ENCODE data around the gene MGAT4A. TPM values are rescaled to one million over a fixed set of nuclear protein-coding genes. Genes with fewer than 3 reads are reported as not detected.

The MGAT4A gene
- total RNA-seq, 4 donors from 2014 or later = 4.2 to 14.1 (median 12.2) TPM

DNA sequence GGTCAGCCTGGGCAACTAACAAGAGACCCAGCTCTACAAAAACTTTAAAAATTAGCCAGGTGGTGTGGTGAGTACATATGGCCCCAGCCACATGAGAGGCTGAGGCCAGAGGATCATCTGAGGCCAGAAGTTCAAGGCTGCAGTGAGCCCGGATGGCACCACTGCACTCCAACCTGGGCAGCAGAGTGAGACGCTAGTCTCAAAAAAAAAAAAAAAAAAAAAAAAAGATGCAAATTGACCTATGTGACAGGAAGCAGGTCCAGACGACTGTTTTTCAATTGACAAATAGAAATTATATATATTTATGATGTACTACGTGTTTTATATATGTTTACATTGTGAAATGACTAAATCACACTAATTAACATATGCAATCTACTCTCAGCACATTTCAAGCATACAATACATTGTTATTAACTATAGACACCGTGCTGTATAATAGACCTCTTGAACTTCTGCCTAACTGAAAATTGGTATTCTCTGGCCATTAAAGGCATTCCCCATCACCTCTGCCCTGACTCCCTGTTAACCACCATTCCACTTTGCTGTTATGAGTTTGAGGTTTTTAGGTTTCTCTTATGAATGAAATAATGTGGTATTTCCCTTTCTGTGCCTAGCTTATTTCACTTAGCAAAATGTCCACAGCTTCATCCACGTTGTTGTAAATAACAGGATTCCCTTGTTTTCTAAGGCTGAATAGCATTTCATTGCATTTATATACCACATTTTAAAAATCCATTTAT lies 32.4 kb upstream of the MGAT4A start:
- Histone ChIP-seq H3K27me3 (no peaks in the 10 kb centered on the region), H3K4me1 (no peaks in the 10 kb centered on the region), H3K9me3 (no peaks in the 10 kb centered on the region), H3K27ac (no peak overlapping the region), H3K36me3 (no peaks in the 10 kb centered on the region), H3K4me3 (no peak overlapping the region)
- TF ChIP-seq, protein P1, sequence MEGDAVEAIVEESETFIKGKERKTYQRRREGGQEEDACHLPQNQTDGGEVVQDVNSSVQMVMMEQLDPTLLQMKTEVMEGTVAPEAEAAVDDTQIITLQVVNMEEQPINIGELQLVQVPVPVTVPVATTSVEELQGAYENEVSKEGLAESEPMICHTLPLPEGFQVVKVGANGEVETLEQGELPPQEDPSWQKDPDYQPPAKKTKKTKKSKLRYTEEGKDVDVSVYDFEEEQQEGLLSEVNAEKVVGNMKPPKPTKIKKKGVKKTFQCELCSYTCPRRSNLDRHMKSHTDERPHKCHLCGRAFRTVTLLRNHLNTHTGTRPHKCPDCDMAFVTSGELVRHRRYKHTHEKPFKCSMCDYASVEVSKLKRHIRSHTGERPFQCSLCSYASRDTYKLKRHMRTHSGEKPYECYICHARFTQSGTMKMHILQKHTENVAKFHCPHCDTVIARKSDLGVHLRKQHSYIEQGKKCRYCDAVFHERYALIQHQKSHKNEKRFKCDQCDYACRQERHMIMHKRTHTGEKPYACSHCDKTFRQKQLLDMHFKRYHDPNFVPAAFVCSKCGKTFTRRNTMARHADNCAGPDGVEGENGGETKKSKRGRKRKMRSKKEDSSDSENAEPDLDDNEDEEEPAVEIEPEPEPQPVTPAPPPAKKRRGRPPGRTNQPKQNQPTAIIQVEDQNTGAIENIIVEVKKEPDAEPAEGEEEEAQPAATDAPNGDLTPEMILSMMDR (IDR thresholded peaks at IDR 0.05 in 4 of 5, conservative IDR thresholded peaks at IDR 0.05 in 1 of 5) = no peak
- TF ChIP-seq POLR2A (IDR thresholded peaks at IDR 0.05) = no peak
- intact Hi-C loops (cut with DNase I; ENCODE audit: low total_unique reads) = no loop called here
- in situ Hi-C loops (cut with MboI; ENCODE audit: low sequenced_read_pairs in 4 of 4) = no loop called here
- ATAC-seq (no peak), DNase-seq (no peak)

DNA sequence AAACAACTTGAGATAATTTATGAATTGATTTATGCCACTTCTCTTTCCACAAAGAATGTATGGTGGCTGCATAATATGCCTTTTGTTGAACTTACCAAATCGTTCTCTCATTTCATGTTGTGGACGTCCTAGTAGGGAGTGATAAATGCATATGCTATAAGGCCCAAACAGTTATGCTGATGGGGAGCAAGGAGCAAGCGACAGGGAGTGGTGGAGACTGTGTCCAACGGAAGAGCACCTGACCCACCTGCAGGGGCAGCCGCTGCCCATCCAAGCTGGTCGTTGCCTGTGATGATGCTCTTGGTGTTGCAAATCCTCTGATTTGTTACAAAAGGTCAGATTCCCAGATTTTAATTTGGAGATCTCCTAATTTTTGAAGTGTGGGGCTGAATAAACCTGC lies 31.0 kb upstream of the MGAT4A start:
- TF ChIP-seq, protein P1 (IDR thresholded peaks at IDR 0.05 in 4 of 5, conservative IDR thresholded peaks at IDR 0.05 in 1 of 5) = no peak
- TF ChIP-seq POLR2A (IDR thresholded peaks at IDR 0.05) = no peak
- Histone ChIP-seq H3K27me3 (no peaks in the 10 kb centered on the region), H3K27ac (no peak overlapping the region), H3K4me1 (peaks cover 3 to 7% of the 10 kb centered on the region in 2 donors), H3K9me3 (no peaks in the 10 kb centered on the region), H3K36me3 (no peaks in the 10 kb centered on the region), H3K4me3 (no peak overlapping the region)
- DNase-seq (no peak), ATAC-seq (no peak)
- intact Hi-C loops (cut with DNase I; ENCODE audit: low total_unique reads) = no loop called here
- in situ Hi-C loops (cut with MboI; ENCODE audit: low sequenced_read_pairs in 4 of 4) = no loop called here

DNA sequence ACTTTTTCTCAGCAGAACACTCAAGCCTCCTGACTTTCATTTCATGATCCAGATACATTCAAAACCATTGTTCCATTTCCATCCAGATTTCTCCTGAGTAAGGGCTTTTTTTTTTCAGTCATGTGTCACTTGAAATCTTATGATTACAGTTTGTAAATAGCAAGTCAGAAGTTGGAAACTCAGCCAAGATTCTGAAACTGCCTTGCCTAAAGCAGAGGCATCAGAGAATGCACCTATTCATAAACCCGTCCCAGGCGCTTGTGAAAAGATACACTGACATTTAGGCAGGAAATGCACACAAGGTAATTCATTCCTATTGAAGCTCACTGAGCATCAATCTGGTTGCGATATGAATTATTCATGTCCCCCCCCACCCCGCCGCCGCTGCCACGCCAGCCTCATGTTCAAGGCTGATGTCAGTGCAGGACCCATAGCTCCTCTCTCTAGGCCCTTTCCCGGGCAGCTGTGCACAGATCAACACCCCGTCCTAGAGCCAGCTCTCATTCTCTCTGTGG lies 30.4 kb upstream of the MGAT4A start:
- Histone ChIP-seq H3K9me3 (no peaks in the 10 kb centered on the region), H3K27ac (no peak overlapping the region), H3K4me3 (no peak overlapping the region), H3K4me1 (peaks cover 3 to 7% of the 10 kb centered on the region in 2 donors), H3K27me3 (no peaks in the 10 kb centered on the region), H3K36me3 (no peaks in the 10 kb centered on the region)
- ATAC-seq (no peak), DNase-seq (no peak)
- in situ Hi-C loops (cut with MboI; ENCODE audit: low sequenced_read_pairs in 4 of 4) (no loop called here), intact Hi-C loops (cut with DNase I; ENCODE audit: low total_unique reads) (no loop called here)
- TF ChIP-seq, protein P1 (IDR thresholded peaks at IDR 0.05 in 4 of 5, conservative IDR thresholded peaks at IDR 0.05 in 1 of 5) = no peak
- TF ChIP-seq POLR2A (IDR thresholded peaks at IDR 0.05) = no peak

DNA sequence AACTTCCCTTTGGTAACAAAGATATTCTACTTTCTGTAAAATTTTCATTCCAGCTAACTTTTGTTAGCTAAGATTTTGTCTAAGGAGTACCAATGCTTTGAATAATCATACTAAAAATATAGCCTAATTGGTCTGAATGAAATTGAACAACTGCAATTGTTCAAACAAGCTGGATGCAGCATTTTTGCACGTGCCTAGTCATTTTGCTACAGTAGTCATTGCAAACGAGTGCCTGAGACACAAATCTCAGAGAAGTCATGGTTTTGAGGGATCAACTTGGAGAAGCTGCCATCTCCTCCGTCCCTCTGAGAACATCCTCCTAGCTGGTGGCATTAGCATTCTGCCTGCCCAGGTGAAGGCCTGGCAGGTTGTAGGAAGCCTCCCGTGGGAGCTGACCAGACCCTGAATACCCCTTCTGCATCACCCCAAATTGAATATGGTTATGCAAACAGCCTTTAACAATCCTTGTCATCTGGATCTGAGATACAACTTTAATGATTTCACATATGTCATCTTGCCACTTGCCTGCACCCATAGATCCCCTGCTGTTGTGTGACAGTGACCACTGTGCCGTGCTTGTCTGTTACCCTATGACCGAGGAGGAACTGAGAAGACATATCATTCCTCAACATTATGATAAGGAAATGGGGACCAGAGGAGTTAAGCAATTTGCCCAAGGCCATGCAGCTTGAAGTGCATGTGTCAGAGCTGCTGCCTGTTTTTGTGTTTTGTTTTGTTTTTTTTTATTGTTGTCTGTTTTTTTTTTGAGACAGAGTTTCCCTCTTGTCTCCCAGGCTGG lies 29.1 kb upstream of the MGAT4A start:
- Histone ChIP-seq H3K36me3 (no peaks in the 10 kb centered on the region), H3K27me3 (no peaks in the 10 kb centered on the region), H3K4me3 (no peak overlapping the region), H3K4me1 (peaks cover 3 to 7% of the 10 kb centered on the region in 2 donors), H3K9me3 (no peaks in the 10 kb centered on the region), H3K27ac (no peak overlapping the region)
- intact Hi-C loops (cut with DNase I; ENCODE audit: low total_unique reads) (no loop called here), in situ Hi-C loops (cut with MboI; ENCODE audit: low sequenced_read_pairs in 4 of 4) (no loop called here)
- DNase-seq (no peak), ATAC-seq (no peak)
- TF ChIP-seq POLR2A (IDR thresholded peaks at IDR 0.05) = no peak
- TF ChIP-seq, protein P1 (IDR thresholded peaks at IDR 0.05 in 4 of 5, conservative IDR thresholded peaks at IDR 0.05 in 1 of 5) = no peak

All from gastrocnemius medialis (tissue), 4 donors.